ENCODE measurements around the gene CAPN9.

GRCh38 chr1:230797376-230797920 lies 50.3 kb downstream of the CAPN9 start:
- no peak for TF ChIP-seq POLR2AphosphoS5 (IDR thresholded peaks at IDR 0.05; ENCODE audit: control insufficient read depth, insufficient read depth, low read depth, low read length)
- TF ChIP-seq CBX5 (IDR thresholded peaks at IDR 0.05; ENCODE audit: borderline replicate concordance, low read depth): no peak
- no peak for TF ChIP-seq RCOR1 (IDR thresholded peaks at IDR 0.05; ENCODE audit: borderline replicate concordance in 1 of 2, low read depth in 2 of 2, low read length in 2 of 2)
- no peak for TF ChIP-seq NFIX (CRISPR knock-in tag; IDR thresholded peaks at IDR 0.05; ENCODE audit: low read depth)
- TF ChIP-seq MEF2D (tag; conservative IDR thresholded peaks at IDR 0.05; ENCODE audit: low read depth): no peak
